Posterior cingulate gyrus (tissue), 11 donors: ENCODE results near the gene SYNGR4.
A peak's percentile ranks its signal among the peaks of the same experiment; 100 is the strongest.

Experiments used
- DNase-seq, 10 donors: peaks; one replicate each; pipeline versions ENCODE4 v3.0.0 to v3.0.0-alpha.2; 2020 to 2021; ENCODE audit warnings: mixed read lengths in 3 of 10
- intact Hi-C: fragments of 100-400 bp; cut with DNase I; formaldehyde crosslinking; loops from one replicate; pipeline ENCODE4 v1.15.1; 2023

The SYNGR4 gene

DNA sequence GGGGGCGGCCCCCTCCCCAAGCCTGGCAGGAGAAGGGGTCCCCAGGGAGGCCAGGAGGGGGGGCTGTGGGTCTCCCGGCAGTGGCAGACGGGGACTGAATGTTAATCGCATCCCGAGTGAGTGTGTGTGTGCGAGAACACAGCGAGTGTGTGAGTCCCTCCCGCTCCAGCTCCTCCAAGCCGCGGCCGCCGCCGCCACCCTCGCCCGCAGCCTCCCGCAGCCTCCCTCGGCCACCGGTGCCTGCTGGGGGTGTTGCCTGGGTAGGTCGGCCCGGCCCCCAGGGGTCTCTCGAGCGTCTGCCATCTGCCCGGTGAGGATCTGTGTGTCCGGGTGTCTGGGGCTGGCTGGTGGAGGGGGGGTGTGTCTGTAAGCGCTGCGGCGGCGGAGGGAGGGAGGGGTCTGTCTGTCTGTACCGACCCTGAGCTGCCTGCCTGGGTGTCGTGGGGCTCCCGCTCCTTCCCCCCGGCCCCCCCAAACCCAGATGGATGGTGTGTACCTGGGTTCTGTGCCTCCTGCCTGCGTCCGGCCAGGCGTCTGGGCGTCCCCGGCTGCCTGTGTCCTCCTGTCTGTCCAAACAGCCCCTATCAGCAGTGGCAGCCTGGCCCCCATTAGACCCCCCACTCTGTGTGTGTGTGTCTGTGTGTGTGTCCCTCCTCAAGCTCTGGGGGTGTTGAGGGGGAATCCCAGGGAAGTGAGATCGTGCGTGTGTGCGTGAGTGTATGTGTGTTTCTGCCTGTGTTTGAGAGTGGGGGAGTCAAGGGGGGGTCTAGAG is 29.6 kb downstream of the SYNGR4 start, which contains the start of gene GRIN2D:
TSS of gene GRIN2D (plus strand) at position 110 of the 772 bp plus-strand sequence. CDS start 4,725 bp downstream, outside the sequence.
- intact Hi-C loops, result loop anchor here (5.0 kb wide), 2 partner anchors 54 to 76 kb away; partner anchors contain the start of gene GRWD1
- DNase-seq, result peak in 5 of 10 donors; percentile 16 to 87 (median 31)

DNA sequence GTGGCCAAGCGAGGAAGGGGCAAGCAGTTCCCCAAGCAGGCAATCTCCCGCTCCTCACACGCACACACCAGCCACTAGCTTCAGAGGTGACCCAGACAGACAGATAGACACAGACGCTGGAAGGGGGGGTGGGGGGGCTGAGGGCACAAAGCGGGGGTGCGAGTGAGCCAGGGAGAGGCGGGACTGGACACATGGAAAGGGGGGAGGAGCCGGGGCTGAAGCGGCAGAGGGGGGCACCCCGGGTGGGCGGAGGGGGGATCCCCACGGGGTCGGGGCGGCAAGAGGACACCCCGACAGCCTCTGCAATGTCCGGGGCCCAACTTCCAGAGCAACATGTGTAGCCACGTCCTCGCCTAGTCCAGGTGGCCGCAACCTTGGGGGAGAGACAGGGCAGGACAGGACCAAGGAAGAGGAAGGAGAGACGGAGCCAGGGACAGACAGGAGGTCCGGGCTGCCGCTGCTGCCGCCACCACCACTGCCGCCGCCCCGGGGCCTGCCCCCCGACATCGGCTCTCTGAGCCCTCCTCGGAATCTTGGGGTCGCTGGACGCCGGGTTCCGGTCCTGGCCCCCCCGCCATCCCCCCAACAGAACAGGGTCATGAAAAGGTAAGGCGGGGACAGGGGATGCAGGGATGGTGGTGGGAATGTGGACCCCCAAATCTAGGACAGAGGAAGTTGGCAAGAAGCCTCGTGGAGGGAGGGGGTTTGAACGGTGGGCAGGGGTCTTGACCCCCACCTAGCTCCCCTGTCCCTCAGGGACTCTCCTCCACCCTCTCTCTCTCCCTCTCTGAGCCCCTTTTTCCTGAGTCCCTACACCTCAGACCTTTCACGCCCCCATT is 30.4 kb downstream of the SYNGR4 start:
- no peak for DNase-seq
- intact Hi-C loops, result loop anchor here (5.0 kb wide), 2 partner anchors 53 to 77 kb away; partner anchors contain the start of gene GRWD1

DNA sequence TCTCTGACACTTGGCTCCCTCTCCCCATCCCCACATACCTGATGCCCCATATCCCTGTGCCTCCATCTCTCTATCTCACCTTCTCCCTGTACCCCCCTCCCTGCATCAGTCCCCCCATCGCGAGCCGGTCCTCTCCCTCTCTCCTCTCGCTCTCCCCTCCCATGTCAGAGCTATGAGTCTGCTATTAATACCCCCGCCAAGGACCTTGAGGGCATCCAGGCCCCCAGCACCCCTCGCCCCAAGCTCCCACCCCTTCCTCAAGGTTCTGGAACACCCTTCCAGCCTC is 30.9 kb downstream of the SYNGR4 start:
- intact Hi-C loops, result no loop called here

DNA sequence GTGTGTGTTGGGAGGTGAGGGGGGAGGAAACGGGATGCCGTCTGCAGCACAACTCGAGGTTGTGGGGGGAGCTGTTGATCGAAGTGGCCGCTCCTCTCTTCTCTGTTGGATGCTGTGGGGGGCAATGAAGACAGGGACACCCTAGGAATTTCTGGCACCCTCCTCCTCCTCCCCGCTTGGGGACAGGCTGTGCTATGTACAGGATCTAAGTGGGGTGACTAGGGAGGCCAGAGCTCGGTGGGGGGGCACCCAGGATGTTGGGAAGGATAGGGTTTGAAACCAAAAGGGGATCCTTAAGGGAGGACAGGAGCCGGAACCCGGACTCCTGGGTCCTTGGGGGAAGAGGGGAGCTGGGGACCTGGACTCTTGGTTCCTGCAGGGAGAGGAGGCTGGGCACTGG is 31.3 kb downstream of the SYNGR4 start:
- intact Hi-C loops, result no loop called here
- no peak for DNase-seq

More for the DNA sequence above, 30.9 kb downstream of the SYNGR4 start:
- DNase-seq, result no peak

DNA sequence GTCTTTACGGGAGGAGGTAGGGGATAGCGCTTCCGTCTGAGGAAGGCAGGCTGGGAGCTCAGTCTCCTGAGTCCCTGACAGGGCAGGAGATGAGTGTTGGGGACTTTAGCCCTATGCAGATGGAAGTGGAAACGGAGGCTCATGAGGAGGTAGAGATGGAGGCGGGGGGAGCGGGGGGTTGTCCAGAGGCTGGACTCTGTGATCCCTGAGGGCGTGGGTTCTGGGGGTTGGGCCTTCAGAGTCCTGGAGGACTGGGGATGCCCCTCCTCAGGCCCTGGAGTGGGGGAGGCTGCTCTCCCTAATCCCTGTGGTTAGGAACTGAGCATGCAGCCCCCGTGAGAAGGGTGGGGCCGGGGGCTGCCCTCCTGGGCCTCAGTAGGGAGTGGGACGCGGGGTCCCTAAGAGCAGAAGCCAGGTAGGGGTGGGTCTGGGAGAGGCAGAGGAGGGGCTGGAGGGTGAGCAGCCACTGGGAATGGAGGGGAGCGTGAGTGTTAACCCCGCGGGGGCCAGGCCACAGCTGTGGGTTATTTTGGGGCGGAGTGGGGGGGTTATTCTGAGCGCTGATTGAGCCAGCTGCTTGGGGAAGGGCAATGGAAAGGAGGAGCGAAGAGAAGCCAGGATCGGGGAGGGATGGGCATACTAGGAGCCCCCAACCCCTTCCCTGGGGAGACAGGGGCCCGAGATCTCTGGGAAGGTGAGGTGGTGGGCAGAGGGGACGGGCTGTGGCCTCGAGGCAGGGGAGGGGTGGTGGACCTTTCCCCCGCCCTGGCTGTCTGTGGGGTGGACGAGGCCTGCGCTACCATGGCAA is 32.1 kb downstream of the SYNGR4 start:
- DNase-seq, result no peak
- intact Hi-C loops, result no loop called here

DNA sequence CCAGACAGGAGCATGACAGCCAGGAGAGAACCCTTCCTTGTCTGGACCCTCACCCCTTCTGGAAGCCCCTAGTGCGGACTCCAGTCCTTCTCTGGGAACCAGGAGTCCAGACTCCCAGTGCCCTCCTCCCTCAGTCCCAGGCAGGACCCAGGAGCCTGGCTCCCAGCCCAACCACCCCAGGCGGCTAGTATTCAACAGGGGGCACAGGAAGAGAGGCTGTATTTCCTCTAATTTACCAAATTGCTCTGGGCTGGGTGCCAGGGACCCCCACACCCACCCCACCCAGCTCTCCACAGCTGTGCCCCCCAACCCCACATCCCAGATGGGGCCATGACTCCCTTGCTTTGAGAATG is 32.6 kb downstream of the SYNGR4 start:
- intact Hi-C loops, result no loop called here

DNA sequence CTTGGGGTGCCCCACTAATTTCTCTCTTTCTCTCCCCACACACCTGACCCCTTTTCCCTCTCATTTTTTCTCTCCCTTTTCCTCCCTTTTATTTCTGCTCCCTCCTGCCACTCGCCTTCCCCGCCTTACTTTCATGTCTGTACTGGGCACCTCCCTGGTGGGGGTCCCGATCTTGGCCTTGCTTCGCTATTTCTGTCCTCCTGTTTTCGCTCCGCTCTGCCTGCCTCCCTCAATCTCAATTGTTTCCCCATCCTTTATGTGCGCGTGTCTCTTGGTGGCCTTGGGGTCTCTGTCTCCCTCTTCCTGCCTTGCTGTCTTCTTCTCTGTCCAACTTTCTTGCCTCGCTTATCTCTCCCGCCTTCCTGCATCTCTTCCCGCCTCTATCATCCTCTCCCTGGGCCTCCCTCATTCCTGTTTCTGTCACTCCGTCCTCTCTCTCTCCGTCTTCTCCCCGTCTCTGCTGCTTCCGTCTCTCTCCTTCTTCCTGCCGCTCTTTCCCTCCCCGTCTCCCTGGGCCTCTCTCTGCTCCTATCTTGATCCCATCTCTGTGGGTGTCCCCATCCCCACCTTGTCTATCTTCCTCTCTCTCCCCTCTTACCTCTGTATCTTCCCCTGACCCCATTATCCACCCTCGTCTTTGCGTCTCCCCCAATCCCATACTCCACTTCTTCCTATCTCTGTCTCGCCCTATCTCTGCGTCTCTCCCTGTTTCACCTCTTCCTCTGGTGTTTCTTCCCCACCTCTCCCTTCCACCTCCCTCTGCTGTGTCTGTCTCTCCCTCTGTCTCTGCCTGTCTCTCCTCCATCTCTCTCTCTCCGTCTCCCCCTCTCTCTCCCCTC is 33.3 kb downstream of the SYNGR4 start:
- intact Hi-C loops, result no loop called here

More for the DNA sequence above, 32.6 kb downstream of the SYNGR4 start:
- DNase-seq, result no peak

DNA sequence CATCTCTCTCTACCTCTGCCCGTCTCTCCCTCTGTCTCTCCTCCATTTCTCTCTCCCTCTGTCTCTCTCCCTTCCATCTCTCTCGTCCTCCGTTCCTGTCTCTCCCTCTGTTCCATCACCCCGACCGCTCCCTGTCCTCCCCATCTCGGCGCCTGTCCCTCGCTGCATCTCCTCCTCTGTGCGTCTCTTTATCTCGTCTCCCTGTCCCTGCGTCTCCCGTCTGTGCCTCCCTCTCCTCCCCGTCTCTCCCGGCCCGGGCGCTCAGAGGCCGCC is 33.9 kb downstream of the SYNGR4 start:
- intact Hi-C loops, result no loop called here
- no peak for DNase-seq

More for the DNA sequence above, 33.3 kb downstream of the SYNGR4 start:
- no peak for DNase-seq

DNA sequence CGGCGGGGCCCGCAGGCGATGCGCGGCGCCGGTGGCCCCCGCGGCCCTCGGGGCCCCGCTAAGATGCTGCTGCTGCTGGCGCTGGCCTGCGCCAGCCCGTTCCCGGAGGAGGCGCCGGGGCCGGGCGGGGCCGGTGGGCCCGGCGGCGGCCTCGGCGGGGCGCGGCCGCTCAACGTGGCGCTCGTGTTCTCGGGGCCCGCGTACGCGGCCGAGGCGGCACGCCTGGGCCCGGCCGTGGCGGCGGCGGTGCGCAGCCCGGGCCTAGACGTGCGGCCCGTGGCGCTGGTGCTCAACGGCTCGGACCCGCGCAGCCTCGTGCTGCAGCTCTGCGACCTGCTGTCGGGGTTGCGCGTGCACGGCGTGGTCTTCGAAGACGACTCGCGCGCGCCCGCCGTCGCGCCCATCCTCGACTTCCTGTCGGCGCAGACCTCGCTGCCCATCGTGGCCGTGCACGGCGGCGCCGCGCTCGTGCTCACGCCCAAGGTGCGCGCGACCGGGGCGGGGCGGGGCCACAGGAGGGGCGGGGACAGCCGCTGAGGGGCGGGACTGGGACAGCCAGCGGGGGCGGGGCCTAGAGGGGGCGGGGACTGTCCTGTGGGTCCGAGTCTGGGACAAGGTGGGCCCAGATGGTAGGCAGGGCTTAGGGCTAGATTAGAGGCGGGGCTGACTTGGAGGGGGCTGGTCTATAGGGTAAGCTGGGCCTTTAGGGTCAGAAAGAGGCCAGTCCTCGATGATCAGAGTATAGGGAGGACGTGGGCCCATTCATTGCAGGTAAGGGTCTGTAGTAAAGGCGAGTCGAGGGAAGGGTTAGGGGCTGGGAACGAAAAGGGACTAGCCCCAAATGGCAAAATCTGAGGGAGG is 34.4 kb downstream of the SYNGR4 start:
- DNase-seq, result peak in 3 of 10 donors; percentile 19 to 89 (median 35)
- intact Hi-C loops, result no loop called here

DNA sequence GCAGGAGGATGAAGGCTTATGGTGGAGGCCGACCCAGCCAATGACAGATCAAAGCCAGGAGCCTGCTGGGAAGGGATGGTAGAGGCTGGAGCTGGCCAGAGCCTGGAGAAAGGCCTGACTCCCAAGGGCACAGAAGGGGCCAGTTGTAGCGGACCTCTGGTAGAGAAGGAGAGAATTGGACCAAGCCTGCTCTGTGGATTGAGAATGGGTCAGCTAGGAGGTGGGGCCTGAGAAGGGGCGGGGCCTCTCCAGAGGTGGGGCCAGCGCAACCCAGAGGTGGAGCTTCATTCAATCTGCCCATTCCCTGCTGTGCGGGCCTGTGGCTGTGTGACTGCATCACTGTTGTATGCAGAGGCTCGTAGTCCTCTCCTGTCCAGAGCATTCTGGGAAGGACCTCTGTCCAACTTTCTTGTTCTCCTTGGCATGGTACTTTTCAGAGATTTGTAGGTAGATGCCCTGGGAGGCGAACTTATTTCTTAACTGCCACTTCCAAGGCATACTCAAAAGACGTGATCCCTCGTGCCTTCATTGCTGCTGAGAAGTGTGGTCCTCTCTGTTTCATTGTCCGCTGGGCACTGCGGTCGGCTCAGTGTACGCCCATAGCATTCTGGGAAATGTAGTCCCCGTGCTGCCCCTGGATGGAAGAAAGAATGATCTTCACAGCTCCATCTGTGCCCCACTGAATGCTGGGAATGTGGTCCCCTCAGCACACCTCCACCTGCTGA is 36.0 kb downstream of the SYNGR4 start:
- intact Hi-C loops, result no loop called here
- no peak for DNase-seq

DNA sequence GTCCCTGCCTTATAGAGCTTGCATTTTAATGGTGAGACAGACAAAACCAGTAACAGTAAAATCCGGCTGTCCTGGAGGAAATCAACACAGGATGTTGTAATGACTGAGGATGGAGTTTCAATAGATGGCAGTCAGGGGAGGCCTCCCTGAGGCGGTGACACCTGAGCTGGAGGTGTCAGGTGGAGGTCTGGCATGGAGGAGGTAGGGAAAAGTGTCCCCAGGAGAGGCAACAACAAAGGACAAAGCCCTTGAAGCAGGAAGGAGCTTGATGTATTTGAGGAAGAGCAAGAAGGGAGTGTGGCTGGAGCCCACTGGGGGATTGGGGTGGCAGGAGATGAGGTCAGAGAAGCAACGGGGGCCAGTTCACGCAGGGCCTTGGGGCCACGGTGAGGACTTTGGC is 37.1 kb downstream of the SYNGR4 start:
- intact Hi-C loops, result no loop called here
- peak in 1 of 10 donors; percentile 11 for DNase-seq

DNA sequence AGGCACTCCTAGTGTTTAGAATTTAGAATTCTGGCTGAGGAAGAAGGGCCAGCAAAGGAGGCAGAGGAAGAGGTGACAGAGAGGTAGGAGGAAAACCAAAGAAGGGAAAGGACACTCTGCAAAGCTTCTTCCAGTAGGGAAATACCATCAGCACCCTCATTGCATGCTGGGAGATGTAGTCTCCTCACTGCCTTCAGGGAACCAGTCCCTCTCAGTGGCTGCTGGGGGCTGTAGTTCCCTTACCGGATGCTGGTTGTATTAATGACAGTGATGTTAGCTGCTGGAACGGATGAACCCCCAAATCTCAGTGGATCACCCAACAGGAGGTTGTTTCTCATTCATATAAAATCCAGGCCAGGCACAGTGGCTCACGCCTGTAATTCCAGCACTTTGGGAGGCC is 39.4 kb downstream of the SYNGR4 start:
- peak in 3 of 10 donors; percentile 37 to 52 (median 47) for DNase-seq
- intact Hi-C loops, result no loop called here

DNA sequence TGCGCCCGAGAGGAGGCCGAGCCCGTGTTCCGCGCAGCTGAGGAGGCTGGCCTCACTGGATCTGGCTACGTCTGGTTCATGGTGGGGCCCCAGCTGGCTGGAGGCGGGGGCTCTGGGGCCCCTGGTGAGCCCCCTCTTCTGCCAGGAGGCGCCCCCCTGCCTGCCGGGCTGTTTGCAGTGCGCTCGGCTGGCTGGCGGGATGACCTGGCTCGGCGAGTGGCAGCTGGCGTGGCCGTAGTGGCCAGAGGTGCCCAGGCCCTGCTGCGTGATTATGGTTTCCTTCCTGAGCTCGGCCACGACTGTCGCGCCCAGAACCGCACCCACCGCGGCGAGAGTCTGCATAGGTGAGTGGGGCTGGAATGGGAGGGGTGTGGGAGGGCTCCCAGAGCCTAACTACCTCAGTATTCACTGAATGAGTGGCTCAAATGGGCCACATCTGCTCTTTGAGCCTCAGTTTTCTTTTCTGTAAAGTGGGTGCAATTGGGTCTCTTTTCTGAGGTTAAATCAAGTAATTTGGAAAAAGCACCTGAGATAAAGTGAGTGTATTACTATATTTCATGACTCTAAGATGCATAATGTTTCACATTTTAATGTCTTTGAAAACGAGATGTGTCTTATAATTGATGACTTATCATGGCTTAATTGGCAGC is 41.0 kb downstream of the SYNGR4 start:
- DNase-seq, result peak in 1 of 10 donors; percentile 67
- intact Hi-C loops, result no loop called here

DNA sequence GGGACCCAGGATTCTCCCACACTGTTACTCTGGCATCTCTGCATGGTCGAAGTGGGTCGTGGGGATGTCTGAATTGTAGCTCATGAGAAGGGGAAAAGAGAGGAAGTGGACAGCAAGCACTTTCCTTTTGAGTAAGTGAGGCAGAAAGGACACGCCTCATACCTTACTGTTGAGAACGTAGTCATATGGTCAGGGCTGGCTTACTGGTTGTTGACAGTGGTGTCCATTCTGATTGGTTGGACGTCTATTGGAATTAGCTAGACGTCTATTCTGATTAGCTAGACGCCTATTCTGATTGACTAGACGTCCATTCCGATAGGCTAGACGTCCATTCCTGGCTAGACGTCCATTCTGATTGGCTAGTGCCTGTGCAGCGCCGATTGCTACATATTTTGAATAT is 41.7 kb downstream of the SYNGR4 start:
- intact Hi-C loops, result no loop called here
- peak in 1 of 10 donors; percentile 5 for DNase-seq

DNA sequence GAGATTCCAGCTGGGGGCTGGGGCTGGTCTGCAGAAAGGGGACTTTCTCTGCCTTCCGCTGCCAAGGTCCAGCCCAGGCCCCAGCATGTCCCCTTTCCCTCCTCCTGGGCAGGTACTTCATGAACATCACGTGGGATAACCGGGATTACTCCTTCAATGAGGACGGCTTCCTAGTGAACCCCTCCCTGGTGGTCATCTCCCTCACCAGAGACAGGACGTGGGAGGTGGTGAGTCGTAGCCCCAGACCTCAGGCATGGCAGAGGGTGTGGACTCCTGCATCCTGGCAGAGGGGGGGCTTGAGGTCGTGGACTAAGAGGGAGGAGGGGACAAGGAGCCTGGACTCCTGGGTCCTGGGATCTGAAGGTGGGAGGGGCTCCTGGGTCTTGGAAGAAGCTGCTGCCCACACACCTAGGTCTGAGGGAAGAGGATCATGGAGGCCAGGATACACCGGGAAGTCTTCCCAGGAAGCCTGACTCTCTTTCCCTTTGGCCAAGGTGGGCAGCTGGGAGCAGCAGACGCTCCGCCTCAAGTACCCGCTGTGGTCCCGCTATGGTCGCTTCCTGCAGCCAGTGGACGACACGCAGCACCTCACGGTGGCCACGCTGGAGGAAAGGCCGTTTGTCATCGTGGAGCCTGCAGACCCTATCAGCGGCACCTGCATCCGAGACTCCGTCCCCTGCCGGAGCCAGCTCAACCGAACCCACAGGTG is 49.9 kb downstream of the SYNGR4 start:
- intact Hi-C loops, result no loop called here
- DNase-seq, result peak in 3 of 10 donors; percentile 42 to 82 (median 81)

DNA sequence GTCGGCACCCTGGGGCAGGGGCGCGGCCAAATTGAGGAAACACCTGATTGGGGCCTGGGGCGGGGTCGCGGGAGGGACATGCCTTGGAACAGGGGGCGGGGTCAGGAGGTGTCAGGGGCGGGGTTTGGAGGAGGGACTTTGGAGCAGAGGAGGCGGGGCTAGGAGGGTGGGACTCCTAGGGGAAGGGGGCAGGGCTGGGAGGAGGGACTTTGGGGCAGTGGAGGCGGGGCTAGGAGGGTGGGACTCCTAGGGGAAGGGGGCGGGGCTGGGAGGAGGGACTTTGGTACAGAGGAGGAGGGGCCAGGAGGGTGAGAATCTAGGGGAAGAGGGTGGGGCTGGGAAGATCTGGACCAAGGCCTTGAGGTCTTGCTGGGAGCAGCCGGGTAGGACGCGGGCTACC is 51.2 kb downstream of the SYNGR4 start:
- peak in 5 of 10 donors; percentile 22 to 83 (median 32) for DNase-seq
- intact Hi-C loops, result no loop called here

DNA sequence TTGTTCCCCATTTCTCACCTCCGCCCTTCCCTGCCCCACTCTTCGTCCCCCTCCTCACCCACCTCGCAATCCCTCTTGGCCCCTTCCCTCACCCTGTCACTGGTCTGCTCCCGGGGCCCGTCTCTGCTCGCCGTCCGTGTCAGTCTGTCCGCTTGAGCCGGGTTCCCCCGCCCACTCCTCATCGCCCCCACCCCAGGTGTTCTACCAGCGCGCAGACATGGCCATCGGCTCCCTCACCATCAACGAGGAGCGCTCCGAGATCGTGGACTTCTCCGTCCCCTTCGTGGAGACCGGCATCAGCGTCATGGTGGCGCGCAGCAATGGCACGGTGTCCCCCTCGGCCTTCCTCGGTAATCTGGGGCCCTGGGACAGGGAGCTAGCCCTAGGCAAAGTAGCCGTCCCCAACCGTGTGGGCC is 51.6 kb downstream of the SYNGR4 start:
- DNase-seq, result peak in 2 of 10 donors; percentile 63 to 69
- intact Hi-C loops, result no loop called here
